GM12872 (cell line): ENCODE data around the gene SLC44A1.

ENCODE experiments used
- CTCF ChIP-seq: IDR thresholded peaks from 3 replicates; pipeline ENCODE4 v1.5.1; 2011; ENCODE audit warnings: low read depth, mild to moderate bottlenecking, low read length, moderate library complexity; ENCODE audit not compliant: insufficient read depth

SLC44A1 gene

DNA sequence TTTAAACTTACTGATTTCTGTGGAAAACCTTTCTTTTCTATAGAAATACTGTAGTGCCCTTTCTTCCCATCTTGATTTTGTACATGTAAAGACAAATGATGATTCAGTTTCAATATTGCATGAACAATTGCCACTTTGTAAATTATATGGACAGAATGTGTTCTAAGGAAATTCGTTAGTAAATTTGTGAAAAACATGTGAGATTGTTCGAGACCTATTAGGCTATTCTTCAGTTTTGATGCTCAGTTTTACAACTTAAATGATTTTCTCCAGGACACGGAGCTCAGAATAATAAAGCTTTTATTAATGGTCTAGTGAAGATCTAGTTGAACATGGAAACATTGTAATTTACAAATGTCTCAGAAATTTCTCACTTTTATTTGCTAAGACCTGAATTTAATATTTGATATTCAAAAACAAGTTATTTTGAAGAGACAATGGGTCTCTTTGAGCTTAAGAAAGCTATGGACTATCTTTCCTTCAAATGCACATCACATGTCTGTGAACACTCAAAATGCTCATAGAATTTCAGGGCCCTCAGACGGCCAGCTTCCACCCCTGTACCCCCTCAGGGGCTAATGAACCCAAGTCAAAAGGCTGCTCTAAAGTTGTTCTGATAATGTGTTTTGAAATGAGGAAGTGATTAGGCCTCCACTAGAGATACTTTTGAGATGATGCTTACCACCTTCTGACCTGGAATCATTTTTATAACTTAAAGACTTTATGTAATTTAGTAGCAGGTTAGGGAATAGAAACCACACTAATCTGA, 149.3 kb downstream of the SLC44A1 start:
- TF ChIP-seq CTCF, result no peak

DNA sequence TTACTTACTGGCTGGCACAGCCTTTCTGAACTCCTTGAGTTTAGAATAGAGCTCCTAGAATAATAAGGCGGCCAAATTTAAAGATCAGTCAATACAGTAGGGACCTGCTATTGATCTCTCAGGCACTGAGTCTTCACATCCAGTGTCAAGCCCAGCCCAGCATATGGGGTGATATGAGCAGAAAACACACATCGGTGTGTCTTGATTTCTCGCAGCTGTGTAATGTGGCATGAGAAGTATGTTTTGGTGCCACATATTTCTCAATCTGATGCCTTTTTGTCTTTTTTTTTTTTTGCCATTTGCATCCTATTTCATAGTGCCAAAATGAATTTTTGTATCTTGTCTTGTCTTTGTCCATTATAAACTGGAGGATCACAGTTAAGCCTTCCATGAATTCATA, 152.0 kb downstream of the SLC44A1 start:
- no peak for TF ChIP-seq CTCF

DNA sequence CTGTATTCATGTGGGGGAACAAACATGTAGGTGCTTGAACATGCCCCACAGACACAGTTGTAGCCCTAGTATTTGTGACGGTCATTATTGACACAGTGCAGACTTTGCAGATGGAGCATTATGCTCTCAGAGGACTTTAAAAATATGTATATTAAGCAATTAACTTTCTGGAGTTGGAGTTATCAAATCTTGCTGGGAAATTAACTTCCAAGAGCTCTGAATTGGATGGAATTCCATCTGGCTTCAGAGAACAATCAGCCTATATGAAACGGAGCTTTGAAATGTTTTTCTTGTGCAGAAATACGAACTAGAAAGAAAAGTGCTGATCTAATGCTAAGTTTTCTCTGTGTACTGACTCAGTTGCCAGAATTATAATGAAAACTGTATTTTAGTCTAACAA, 152.4 kb downstream of the SLC44A1 start:
- no peak for TF ChIP-seq CTCF

DNA sequence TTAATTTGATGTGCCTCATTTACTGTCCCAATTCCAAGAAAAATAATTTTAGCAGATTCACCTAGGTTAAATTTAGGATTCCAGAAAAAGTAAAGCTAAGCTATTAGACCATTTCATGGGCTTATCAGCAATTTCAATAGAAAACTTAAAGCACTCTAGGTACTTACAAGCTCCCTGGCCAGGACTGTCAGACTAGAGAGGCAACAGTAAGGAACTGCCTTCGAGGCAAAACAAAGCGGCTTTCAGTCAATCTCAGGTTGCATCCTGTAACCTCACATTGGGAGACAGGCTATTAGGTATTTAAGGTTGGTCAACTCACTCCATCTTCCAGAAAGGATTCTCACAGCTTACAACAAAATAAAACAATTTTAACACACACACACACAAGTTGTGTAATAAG, 154.7 kb downstream of the SLC44A1 start:
- TF ChIP-seq CTCF, result no peak

DNA sequence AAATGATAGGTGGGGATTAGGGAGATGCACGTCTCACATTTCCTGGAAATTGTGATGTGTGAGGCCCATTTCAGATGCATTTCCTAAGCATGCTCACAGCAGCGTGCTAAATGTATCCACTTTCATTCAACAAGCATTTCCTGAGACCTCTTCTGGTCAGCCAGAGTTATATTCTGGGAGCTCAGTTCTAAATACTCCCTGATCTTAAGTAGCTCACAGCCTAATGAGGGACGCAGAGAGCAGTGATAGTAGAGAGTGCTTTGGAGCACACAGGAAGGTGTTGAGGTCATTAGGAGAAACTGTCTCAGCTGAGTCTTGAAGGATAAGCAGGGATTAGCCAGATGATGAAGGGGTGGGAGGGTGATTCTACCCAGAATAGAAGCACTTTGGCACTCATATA, 157.2 kb downstream of the SLC44A1 start:
- no peak for TF ChIP-seq CTCF

DNA sequence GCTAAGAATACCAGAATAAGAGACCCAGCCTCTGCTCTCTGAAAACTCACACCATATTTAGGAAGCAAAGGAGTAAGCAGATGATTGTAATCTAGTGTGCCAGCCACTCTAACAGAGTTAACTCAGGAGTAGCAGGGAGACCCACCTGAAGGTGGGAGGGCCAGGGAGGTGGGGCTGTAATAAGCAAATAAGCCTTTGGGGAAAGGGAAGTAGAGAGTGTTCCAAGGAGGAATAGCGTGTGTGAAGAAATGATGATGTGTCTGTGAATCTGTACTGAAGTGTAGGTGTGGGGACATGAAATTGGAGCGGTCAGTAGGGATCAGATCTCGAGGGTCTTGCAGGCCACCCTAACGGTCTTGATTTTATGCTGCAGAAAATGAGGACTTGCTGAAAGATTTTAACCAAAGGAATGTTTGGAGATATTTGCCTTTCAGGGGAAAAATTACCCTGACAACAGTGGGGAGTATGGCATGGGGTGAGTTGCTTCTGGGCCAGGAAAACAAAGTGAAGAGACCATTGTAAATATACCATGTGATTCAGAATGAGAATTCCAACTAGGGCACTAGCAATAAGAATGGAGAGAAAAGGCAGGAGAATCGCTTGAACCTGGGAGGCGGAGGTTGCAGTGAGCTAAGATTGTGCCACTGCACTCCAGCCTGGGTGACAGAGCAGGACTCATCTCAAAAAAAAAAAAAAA, 159.2 kb downstream of the SLC44A1 start:
- TF ChIP-seq CTCF, result no peak

GRCh38 chr9:105405514-105406131, 161.2 kb downstream of the SLC44A1 start:
- no peak for TF ChIP-seq CTCF
